ENCODE data around the gene OMG.
"Not testable (repeated sequence)": the region's sequence is repeated elsewhere in the genome, so short reads cannot be mapped to it uniquely, and the experiment has no call there.

The OMG gene, protein sequence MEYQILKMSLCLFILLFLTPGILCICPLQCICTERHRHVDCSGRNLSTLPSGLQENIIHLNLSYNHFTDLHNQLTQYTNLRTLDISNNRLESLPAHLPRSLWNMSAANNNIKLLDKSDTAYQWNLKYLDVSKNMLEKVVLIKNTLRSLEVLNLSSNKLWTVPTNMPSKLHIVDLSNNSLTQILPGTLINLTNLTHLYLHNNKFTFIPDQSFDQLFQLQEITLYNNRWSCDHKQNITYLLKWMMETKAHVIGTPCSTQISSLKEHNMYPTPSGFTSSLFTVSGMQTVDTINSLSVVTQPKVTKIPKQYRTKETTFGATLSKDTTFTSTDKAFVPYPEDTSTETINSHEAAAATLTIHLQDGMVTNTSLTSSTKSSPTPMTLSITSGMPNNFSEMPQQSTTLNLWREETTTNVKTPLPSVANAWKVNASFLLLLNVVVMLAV

GRCh38 chr17:31297090-31297489 is at the start of gene OMG:
Gene OMG, minus strand, starts transcription at chr17:31297239. Its CDS starts 908 bp downstream, at chr17:31296331.
- DNase-seq, result peak; percentile 55 to 96 (median 72)
- intact Hi-C loops (cut with DNase I), result no loop called here

DNA sequence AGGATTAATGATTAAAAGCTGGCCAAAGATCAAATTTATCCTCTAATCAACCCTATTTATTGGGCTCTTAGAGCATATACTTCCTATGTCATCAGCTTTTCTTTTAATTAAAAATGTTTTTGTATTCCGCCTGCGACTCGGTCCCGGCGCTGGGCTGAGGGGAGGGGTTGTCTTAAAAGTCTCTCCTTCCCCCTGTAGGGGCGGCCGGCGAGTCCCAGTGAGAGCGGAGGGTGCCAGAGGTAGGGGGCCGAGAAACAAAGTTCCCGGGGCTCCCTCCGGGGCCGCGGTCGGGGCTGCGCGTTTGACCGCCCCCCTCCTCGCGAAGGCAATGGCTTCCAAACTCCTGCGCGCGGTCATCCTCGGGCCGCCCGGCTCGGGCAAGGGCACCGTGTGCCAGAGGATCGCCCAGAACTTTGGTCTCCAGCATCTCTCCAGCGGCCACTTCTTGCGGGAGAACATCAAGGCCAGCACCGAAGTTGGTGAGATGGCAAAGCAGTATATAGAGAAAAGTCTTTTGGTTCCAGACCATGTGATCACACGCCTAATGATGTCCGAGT is 48.2 kb upstream of the OMG start:
- intact Hi-C loops (cut with DNase I); DNase-seq: not testable (repeated sequence)

- intact Hi-C loops (cut with DNase I), result no loop called here
- peak in 4 of 10 donors; percentile 23 to 80 (median 51) for DNase-seq
These were observed 43.0 kb upstream of the OMG start for GRCh38 chr17:31339906-31340661.

GRCh38 chr17:31329221-31329620 is 32.2 kb upstream of the OMG start:
- intact Hi-C loops (cut with DNase I), result no loop called here
- DNase-seq, result no peak

DNA sequence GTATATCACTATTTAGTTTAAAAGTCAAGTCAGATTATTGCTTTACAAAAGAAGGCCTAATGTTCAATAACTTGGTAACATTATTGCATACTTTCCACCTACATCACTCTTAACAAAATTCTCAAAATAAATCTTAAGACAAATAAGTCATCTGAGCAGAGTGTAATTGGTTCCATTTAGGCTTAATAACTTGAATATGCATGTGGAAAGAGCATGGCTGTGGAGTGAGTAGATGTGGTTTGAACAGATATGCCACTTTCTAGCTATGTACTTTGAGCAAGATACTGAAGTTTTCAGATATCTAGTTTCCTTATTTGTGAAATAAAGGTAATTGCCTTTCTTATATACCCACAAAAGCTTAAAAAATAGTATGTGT is 31.1 kb upstream of the OMG start:
- no peak for DNase-seq
- intact Hi-C loops (cut with DNase I), result no loop called here

- DNase-seq, result no peak
- intact Hi-C loops (cut with DNase I), result no loop called here
These were observed 30.6 kb upstream of the OMG start for GRCh38 chr17:31327534-31328159.

DNA sequence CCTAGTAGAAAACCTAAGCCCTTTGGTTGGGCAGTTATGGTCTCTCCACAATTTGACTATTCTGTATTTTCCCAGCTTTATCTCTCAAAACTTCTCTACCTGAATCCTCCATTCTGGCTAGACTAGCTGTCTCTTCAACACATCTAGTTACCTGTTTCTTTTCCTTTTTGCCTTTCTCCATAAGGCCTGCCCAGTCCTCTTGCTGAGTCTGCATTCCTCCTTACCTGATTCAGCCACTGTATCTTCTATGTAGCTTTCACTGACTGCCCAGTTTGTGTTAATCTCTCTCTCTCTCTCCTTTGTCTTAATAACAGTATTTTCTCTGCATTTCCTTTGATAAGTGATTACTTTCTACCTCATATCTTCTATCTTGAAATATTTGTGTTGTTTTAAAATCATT is 26.5 kb upstream of the OMG start:
- intact Hi-C loops (cut with DNase I), result loop anchor here (5.0 kb wide), 1 partner anchor 49 kb away; no protein-coding TSS in a partner anchor
- DNase-seq, result no peak

GRCh38 chr17:31321966-31322365 is 24.9 kb upstream of the OMG start:
- DNase-seq, result no peak
- intact Hi-C loops (cut with DNase I), result loop anchor here (5.0 kb wide), 1 partner anchor 50 kb away; no protein-coding TSS in a partner anchor

- intact Hi-C loops (cut with DNase I), result loop anchor here (5.0 kb wide), 1 partner anchor 51 kb away; no protein-coding TSS in a partner anchor
- DNase-seq, result peak in 6 of 10 donors; percentile 14 to 88 (median 38)
These were observed 24.4 kb upstream of the OMG start, which contains the start of gene EVI2A for GRCh38 chr17:31321481-31321880. Gene EVI2A, minus strand, starts transcription at chr17:31321622. Its CDS starts 2,609 bp downstream, at chr17:31319013.

DNA sequence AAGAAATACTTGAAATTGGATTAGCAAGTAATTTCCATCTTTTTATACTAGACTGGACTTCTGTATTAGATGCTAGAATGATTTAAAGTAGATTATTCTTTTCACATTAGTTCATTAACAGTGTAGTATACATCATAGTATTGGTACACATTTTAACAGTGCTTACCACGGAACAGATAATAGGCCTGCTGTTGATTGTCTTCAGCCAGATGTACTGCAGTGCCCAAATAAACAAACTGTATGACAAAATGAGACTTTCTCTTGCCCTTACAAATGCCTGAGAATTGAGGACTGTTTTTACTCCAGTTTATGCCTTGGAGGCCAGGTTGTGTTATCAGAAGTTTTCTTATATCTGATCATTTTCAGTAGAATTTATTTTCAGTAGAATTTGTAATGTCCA is 23.8 kb upstream of the OMG start:
- DNase-seq, result no peak
- intact Hi-C loops (cut with DNase I), result loop anchor here (5.0 kb wide), 1 partner anchor 52 kb away; no protein-coding TSS in a partner anchor

- DNase-seq, result no peak
- intact Hi-C loops (cut with DNase I), result loop anchor here (5.0 kb wide), 1 partner anchor 52 kb away; no protein-coding TSS in a partner anchor
These were observed 23.2 kb upstream of the OMG start for GRCh38 chr17:31320241-31320640.

- DNase-seq, result no peak
- intact Hi-C loops (cut with DNase I), result no loop called here
These were observed 22.0 kb upstream of the OMG start for GRCh38 chr17:31318851-31319661.

GRCh38 chr17:31318298-31318801 is 21.3 kb upstream of the OMG start:
- peak; percentile 41 to 94 (median 69) for DNase-seq
- intact Hi-C loops (cut with DNase I), result no loop called here

GRCh38 chr17:31314782-31315100 is 17.7 kb upstream of the OMG start:
- intact Hi-C loops (cut with DNase I), result no loop called here
- no peak for DNase-seq

DNA sequence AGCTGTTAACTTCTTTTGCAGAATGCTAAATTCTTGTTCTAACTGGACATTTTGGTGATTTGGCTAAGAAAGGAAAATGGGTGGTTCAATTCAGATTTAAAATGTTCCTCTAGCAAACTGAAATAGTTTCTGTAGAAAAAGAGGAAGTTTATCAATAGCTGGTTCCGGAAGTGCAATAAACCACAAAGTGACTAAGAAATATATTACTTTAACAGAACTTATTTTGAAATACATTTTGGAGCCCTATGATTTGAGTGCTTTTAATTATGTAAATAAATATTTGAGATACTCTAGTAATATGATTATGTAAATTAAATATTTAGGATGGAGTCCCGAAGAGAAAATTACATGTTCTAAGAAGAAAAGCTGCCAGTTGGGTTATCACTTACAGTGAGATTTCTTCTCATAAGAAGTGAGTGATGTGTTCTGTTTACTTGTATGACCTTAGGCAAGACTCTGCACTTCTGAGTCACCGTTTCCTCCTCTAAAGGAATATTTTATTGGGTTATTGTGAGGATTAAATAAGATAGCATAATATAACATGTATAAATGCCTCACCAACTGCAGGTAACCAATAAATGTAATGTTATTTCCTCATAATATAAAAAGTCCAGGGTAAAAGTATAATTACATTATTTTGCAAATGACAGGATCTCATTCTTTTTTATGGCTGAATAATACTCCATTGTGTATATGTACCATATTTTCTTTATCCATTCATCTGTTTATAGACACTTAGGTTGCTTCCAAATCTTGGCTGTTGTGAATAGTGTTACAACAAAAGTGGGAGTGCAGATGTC is 17.1 kb upstream of the OMG start, which contains the start of gene EVI2B:
Gene EVI2B (minus strand): TSS at position 73 of the 800 bp plus-strand sequence. CDS start 8,445 bp downstream, outside the sequence.
- intact Hi-C loops (cut with DNase I), result no loop called here
- no peak for DNase-seq

DNA sequence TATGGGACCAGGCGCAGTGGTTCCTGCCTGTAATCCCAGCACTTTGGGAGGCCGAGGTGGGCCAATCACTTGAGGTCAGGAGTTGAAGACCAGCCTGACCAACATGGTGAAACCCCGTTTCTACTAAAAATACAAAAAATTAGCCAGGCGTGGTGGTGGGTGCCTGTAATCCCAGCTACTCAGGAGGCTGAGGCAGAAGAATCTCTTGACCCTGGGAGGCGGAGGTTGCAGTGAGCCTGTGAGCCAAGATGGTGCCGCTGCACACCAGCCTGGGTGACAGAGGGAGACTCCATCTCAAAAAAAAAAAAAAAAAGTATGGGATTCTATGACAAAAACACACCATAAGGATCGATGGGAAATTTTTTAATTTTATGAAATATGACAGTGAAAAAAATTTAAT is 15.2 kb upstream of the OMG start:
- intact Hi-C loops (cut with DNase I), result not testable (repeated sequence)

GRCh38 chr17:31311526-31311925 is 14.5 kb upstream of the OMG start:
- no peak for DNase-seq
- intact Hi-C loops (cut with DNase I), result no loop called here

More for the DNA sequence above, 15.2 kb upstream of the OMG start:
- not testable (repeated sequence) for DNase-seq

DNA sequence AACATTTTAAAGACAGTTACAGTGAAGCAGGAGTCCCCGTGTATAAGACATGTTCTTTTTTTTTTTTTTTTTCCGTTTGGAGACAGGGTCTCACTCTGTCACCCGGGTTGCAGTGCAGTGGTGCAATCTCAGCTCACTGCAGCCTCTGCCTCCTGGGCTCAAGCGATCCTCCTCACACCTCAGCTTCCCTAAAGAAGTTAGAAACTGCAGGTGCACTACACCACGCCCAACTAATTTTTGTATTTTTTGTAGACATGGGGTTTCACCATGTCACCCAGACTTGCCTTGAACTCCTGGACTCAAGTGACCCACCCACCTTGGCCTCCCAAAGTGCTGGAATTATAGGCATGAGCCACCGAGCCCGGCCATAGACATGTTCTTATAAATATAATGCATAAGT is 13.8 kb upstream of the OMG start:
- intact Hi-C loops (cut with DNase I), result no loop called here

DNA sequence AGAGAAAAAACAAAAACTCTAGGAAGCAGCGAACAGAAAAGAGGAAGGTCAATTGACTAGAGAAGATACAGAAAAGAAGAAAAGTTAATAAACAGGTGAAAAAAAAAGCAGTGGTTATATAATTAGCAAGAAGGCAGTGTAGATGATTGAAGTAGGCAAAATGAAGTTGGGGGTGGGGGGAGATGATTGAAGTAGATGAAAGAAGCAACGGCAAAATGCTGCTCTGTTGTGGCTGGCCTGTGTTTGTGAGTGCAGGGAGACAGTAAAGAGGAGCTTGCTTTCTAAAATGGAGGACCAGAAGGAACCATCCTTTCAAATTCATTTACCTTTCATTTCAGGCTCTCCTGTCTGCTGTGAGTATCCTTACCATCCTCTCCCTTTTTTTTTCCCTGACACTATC is 13.2 kb upstream of the OMG start:
- intact Hi-C loops (cut with DNase I), result no loop called here
- no peak for DNase-seq

More for the DNA sequence above, 13.8 kb upstream of the OMG start:
- no peak for DNase-seq
